Fibroblast of lung (primary cell): Measurements from ENCODE around the gene NPNT. TPM values are rescaled to one million over a fixed set of nuclear protein-coding genes. Genes with fewer than 3 reads are reported as not detected.

Experiments used
- DNase-seq, 2 donors: peaks; one replicate each; pipeline versions ENCODE4 v3.0.0 to v3.0.0-alpha.2; 2010; ENCODE audit warnings: low read depth in 2 of 2
- H2AFZ ChIP-seq: 2 replicates; pipeline ENCODE4 v1.5.1; 2012; ENCODE audit warnings: low read length, control low read depth, inconsistent platforms
- H3K27ac ChIP-seq: 2 replicates; pipeline ENCODE4 v1.5.1; 2011; ENCODE audit warnings: low read length, control low read depth; ENCODE audit not compliant: insufficient read depth
- H3K27me3 ChIP-seq: 2 replicates; pipeline ENCODE4 v1.5.1; 2011; ENCODE audit warnings: mild to moderate bottlenecking, low read length; ENCODE audit not compliant: control insufficient read depth, insufficient read depth
- H3K36me3 ChIP-seq: 2 replicates; pipeline ENCODE4 v1.5.1; 2011; ENCODE audit warnings: low read length; ENCODE audit not compliant: control insufficient read depth, insufficient read depth
- H3K4me1 ChIP-seq: 2 replicates; pipeline ENCODE4 v1.5.1; 2011; ENCODE audit warnings: low read length; ENCODE audit not compliant: control insufficient read depth, insufficient read depth; ENCODE audit errors: extremely low read depth
- H3K4me2 ChIP-seq: 2 replicates; pipeline ENCODE4 v1.5.1; 2011; ENCODE audit warnings: low read length, control low read depth; ENCODE audit not compliant: insufficient read depth; ENCODE audit errors: extremely low read depth
- H3K4me3 ChIP-seq, 4 experiments: fragments of 200-600 bp in 1 of 4; sonication (generic) in 1 of 4; replicated peaks in 1 of 4; 2 replicates each; pipeline ENCODE4 v1.5.1; 2011 to 2016; ENCODE audit warnings: low read length in 4 of 4, low read depth in 3 of 4, mild to moderate bottlenecking in 3 of 4, control low read depth in 2 of 4, inconsistent platforms in 1 of 4, mixed read lengths in 1 of 4; ENCODE audit not compliant: insufficient read depth in 1 of 4; ENCODE audit errors: control extremely low read depth in 1 of 4
- H3K79me2 ChIP-seq: 2 replicates; pipeline ENCODE4 v1.5.1; 2012; ENCODE audit warnings: mild to moderate bottlenecking, low read length, inconsistent platforms; ENCODE audit not compliant: control insufficient read depth, insufficient read depth
- H3K9ac ChIP-seq: 2 replicates; pipeline ENCODE4 v1.5.1; 2011; ENCODE audit warnings: mild to moderate bottlenecking, low read length, control low read depth; ENCODE audit not compliant: insufficient read depth
- H3K9me3 ChIP-seq: 2 replicates; pipeline ENCODE4 v1.5.1; 2012; ENCODE audit warnings: low read depth, low read length; ENCODE audit not compliant: control insufficient read depth, insufficient read depth
- H4K20me1 ChIP-seq: 2 replicates; pipeline ENCODE4 v1.5.1; 2011; ENCODE audit warnings: low read length; ENCODE audit not compliant: control insufficient read depth, insufficient read depth; ENCODE audit errors: extremely low read depth
- EZH2 ChIP-seq: IDR thresholded peaks from 2 replicates; pipeline ENCODE4 v1.5.1; 2012; ENCODE audit warnings: low read length, control low read depth, mild to moderate bottlenecking; ENCODE audit errors: missing control alignments
- polyA plus RNA-seq, 2 donors: library from polyadenylated mRNA; depleted of rRNA in 1 of 2; stranded (reverse) in 1 of 2; unstranded in 1 of 2; fragments of >200 nt; gene quantifications; 2 replicates each; pipeline ENCODE4 v1.2.1, GENCODE V29; 2011 to 2012; ENCODE audit warnings: missing spikeins in 1 of 2
- total RNA-seq: library from RNA; depleted of rRNA; stranded (reverse); fragments of >200 nt; gene quantifications from 2 replicates; pipeline ENCODE4 v1.2.1, GENCODE V29; 2014
- TF ChIP-seq, protein P1 (sequence below), 2 donors: IDR thresholded peaks in 1 of 2; conservative IDR thresholded peaks in 1 of 2; 1 replicate in 1 of 2; 2 replicates in 1 of 2; pipeline ENCODE4 v1.5.1; 2011 to 2012; ENCODE audit warnings: low read length in 2 of 2, control low read depth in 1 of 2, inconsistent platforms in 1 of 2, low read depth in 1 of 2, mild to moderate bottlenecking in 1 of 2

The NPNT gene
- total and polyA plus RNA-seq, 2 donors (not counting 1 experiment from before 2014, with no cell fraction given): 0.02 to 5.9 TPM

- no peak overlapping the region for H3K27ac ChIP-seq
- no peaks in the 10 kb centered on the region for H3K79me2 ChIP-seq
- H3K4me2 ChIP-seq: no peak overlapping the region
- H3K4me1 ChIP-seq: no peaks in the 10 kb centered on the region
- TF ChIP-seq, protein P1, sequence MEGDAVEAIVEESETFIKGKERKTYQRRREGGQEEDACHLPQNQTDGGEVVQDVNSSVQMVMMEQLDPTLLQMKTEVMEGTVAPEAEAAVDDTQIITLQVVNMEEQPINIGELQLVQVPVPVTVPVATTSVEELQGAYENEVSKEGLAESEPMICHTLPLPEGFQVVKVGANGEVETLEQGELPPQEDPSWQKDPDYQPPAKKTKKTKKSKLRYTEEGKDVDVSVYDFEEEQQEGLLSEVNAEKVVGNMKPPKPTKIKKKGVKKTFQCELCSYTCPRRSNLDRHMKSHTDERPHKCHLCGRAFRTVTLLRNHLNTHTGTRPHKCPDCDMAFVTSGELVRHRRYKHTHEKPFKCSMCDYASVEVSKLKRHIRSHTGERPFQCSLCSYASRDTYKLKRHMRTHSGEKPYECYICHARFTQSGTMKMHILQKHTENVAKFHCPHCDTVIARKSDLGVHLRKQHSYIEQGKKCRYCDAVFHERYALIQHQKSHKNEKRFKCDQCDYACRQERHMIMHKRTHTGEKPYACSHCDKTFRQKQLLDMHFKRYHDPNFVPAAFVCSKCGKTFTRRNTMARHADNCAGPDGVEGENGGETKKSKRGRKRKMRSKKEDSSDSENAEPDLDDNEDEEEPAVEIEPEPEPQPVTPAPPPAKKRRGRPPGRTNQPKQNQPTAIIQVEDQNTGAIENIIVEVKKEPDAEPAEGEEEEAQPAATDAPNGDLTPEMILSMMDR (conservative IDR thresholded peaks at IDR 0.05 in 1 of 2, IDR thresholded peaks at IDR 0.05 in 1 of 2; ENCODE audit: low read depth in 1 of 2, low read length in 2 of 2): no peak
- no peak for TF ChIP-seq EZH2
- no peak overlapping the region for H3K4me3 ChIP-seq
- no peak overlapping the region for H2AFZ ChIP-seq
- no peak for DNase-seq
- H3K27me3 ChIP-seq: no peaks in the 10 kb centered on the region
- no peaks in the 10 kb centered on the region for H3K36me3 ChIP-seq
- H3K9me3 ChIP-seq: no peaks in the 10 kb centered on the region
- no peaks in the 10 kb centered on the region for H4K20me1 ChIP-seq
- no peak overlapping the region for H3K9ac ChIP-seq
Observed at GRCh38 chr4:105921301-105921700, 26.0 kb downstream of the NPNT start.

GRCh38 chr4:105923497-105924238, 28.4 kb downstream of the NPNT start:
- Histone ChIP-seq H3K4me3 (no peak overlapping the region), H3K4me1 (no peaks in the 10 kb centered on the region), H3K27me3 (no peaks in the 10 kb centered on the region), H3K9me3 (no peaks in the 10 kb centered on the region), H3K9ac (no peak overlapping the region), H4K20me1 (no peaks in the 10 kb centered on the region), H2AFZ (no peak overlapping the region), H3K27ac (no peak overlapping the region), H3K36me3 (no peaks in the 10 kb centered on the region), H3K4me2 (no peak overlapping the region), H3K79me2 (no peaks in the 10 kb centered on the region)
- TF ChIP-seq EZH2: no peak
- TF ChIP-seq, protein P1 (conservative IDR thresholded peaks at IDR 0.05 in 1 of 2, IDR thresholded peaks at IDR 0.05 in 1 of 2; ENCODE audit: low read depth in 1 of 2, low read length in 2 of 2): no peak
- peak; percentile 22 to 59 for DNase-seq

GRCh38 chr4:105924341-105924740, 29.1 kb downstream of the NPNT start:
- Histone ChIP-seq H2AFZ (no peak overlapping the region), H4K20me1 (no peaks in the 10 kb centered on the region), H3K79me2 (no peaks in the 10 kb centered on the region), H3K4me2 (no peak overlapping the region), H3K36me3 (no peaks in the 10 kb centered on the region), H3K4me1 (no peaks in the 10 kb centered on the region), H3K27ac (no peak overlapping the region), H3K27me3 (no peaks in the 10 kb centered on the region), H3K4me3 (no peak overlapping the region), H3K9ac (no peak overlapping the region), H3K9me3 (no peaks in the 10 kb centered on the region)
- no peak for TF ChIP-seq EZH2
- TF ChIP-seq, protein P1 (conservative IDR thresholded peaks at IDR 0.05 in 1 of 2, IDR thresholded peaks at IDR 0.05 in 1 of 2; ENCODE audit: low read depth in 1 of 2, low read length in 2 of 2): no peak
- no peak for DNase-seq
